ENCODE measurements around the gene RPN1. TPM values are rescaled to one million over a fixed set of nuclear protein-coding genes. Genes with fewer than 3 reads are reported as not detected.
A peak's percentile ranks its signal among the peaks of the same experiment; 100 is the strongest.

Gene RPN1
- total and polyA plus RNA-seq, 2 of the 13 experiments (the other 11 are each of a cell fraction or from before 2014, with no cell fraction given), result 290 to 342 TPM

- H3K4me2 ChIP-seq (ENCODE audit: low read depth, low read length), result no peak overlapping the region; the same call in 1 of the 2 replicates
- TF ChIP-seq, protein P1, sequence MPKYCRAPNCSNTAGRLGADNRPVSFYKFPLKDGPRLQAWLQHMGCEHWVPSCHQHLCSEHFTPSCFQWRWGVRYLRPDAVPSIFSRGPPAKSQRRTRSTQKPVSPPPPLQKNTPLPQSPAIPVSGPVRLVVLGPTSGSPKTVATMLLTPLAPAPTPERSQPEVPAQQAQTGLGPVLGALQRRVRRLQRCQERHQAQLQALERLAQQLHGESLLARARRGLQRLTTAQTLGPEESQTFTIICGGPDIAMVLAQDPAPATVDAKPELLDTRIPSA (CRISPR knock-in tag; IDR thresholded peaks at IDR 0.05; ENCODE audit: borderline replicate concordance), result no peak
- TF ChIP-seq ZNF629 (CRISPR knock-in tag; conservative IDR thresholded peaks at IDR 0.05), result peak; percentile 63
- TF ChIP-seq POLR2G (IDR thresholded peaks at IDR 0.05; ENCODE audit: low read depth, low read length), result no peak
- TF ChIP-seq ZNF784 (CRISPR knock-in tag; IDR thresholded peaks at IDR 0.05; ENCODE audit: borderline replicate concordance), result no peak
- TF ChIP-seq, protein P2, sequence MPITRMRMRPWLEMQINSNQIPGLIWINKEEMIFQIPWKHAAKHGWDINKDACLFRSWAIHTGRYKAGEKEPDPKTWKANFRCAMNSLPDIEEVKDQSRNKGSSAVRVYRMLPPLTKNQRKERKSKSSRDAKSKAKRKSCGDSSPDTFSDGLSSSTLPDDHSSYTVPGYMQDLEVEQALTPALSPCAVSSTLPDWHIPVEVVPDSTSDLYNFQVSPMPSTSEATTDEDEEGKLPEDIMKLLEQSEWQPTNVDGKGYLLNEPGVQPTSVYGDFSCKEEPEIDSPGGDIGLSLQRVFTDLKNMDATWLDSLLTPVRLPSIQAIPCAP (CRISPR knock-in tag; IDR thresholded peaks at IDR 0.05; ENCODE audit: low read depth), result no peak
- TF ChIP-seq HCFC1 (IDR thresholded peaks at IDR 0.05; ENCODE audit: low read depth, low read length), result no peak
- TF ChIP-seq MLLT10 (CRISPR knock-in tag; IDR thresholded peaks at IDR 0.05), result no peak
- in situ Hi-C loops (cut with HindIII; ENCODE audit: extremely low pct_ligation_motif_present, low pct_unique_long_range_greater_than_20kb), result no loop called here
- peaks cover 12% of the 10 kb centered on the region for H3K4me1 ChIP-seq (ENCODE audit: insufficient read depth, low read length)
- no peak for DNase-seq (ENCODE audit: low spot score)
- no peak for ATAC-seq
- no peaks in the 10 kb centered on the region for H4K20me1 ChIP-seq (ENCODE audit: insufficient read depth, low read length)
- no peak for FAIRE-seq
- no peak overlapping the region for H3K9ac ChIP-seq (ENCODE audit: insufficient read depth, low read depth, low read length)
- intact Hi-C loops (cut with micrococcal nuclease; ENCODE audit: unreplicated experiment), result no loop called here
- no peak overlapping the region for H2AFZ ChIP-seq (ENCODE audit: low read length)
- ChIA-PET POLR2A (no interaction called here), CTCF (ENCODE audit: low intra/inter-chr PET ratio, low total read pairs) (no interaction called here)
- BruUV-seq (replicated peaks), result no TSS peak
- peaks cover 5% of the 10 kb centered on the region; the same call in 1 of the 2 replicates for H3K9me3 ChIP-seq (ENCODE audit: low read length)
- 66% methylated on average over 6 of the region's 10 CpGs for WGBS (ENCODE audit: low lambda C conversion rate)
- no peaks in the 10 kb centered on the region for H3K36me3 ChIP-seq (replicated peaks in 1 of 2; ENCODE audit: control insufficient read depth in 1 of 2, insufficient read depth in 2 of 2, low read length in 2 of 2)
- H3K4me3 ChIP-seq (replicated peaks in 1 of 3; ENCODE audit: insufficient read depth in 1 of 3, low read depth in 2 of 3, low read length in 3 of 3), result no peak overlapping the region
- H3K79me2 ChIP-seq (ENCODE audit: insufficient read depth, low read length), result no peaks in the 10 kb centered on the region
- H3K27me3 ChIP-seq (ENCODE audit: control insufficient read depth in 1 of 2, insufficient read depth in 2 of 2, low read length in 2 of 2), result peaks cover 5 to 59% of the 10 kb centered on the region in 2 experiments; a peak in 4 of 5 replicates
- no peak overlapping the region for H3K27ac ChIP-seq (ENCODE audit: extremely low read length, insufficient read depth, low read length)
These were observed 74.3 kb downstream of the RPN1 start for GRCh38 chr3:128576290-128576689.

Data from HepG2 (cell line).